GM08714 (cell line): Measurements from ENCODE around the gene NUMA1.

Source experiments
- H3K4me3 ChIP-seq: fragments of 200-500 bp; sonication (Bioruptor generic); 2 replicates; pipeline ENCODE4 v1.5.1; 2014; ENCODE audit warnings: mild to moderate bottlenecking, low read length, inconsistent platforms
- ZNF274 ChIP-seq: IDR thresholded peaks from 2 replicates; pipeline ENCODE4 v1.6.1; 2012; ENCODE audit warnings: mild to moderate bottlenecking, low read depth, low read length

The NUMA1 gene

DNA sequence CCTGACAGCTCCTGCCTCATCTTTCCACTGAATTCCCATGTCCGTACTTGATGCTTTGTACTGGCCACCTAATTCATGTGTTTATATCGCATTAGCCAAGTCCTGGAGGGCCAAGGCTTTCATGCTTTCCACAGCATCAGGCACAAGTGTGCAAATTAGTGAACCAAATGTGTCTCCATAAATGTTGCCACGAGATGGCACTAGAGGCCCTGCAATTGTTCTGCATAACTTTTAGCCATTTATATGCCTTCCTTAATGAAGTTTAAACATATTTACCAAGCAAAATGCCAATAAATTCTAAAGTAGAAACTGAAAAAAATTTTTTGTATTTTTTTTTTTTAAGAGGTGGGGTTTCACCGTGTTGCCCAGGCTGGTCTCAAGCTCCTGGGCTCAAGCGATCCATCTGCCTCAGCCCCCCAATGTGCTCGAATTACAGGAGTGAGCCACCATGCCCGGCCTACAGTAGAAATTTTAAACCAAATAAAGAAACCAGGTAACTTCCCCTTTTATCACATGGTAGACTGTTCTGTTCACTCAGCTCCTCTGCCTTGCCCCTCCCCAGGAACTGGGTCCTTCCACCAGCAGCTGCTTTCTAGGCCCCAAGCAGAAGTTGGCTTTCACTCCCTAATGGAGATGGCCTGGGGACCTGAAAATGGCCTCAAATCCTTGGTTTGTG, 102.5 kb downstream of the NUMA1 start:
- no peak for TF ChIP-seq ZNF274

DNA sequence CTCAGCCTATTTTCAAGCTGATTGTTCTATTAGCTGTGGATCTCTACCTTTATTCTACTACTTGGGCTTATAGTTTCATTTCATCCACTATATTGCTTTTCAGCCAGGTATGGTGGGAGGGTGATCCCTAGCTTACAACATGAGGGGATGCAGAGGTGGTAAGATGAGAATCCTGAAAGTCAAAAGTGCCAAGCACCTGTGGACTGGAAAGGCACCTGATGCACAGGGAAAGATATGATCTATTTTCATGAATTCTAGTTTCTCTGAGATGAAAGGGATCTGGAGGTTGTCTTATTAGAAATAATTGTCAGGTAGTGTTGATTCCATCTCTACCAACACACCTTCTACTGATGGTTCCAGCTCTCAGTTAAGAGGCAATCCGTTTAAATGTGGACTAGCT, 103.3 kb downstream of the NUMA1 start:
- H3K4me3 ChIP-seq: no peak overlapping the region
- no peak for TF ChIP-seq ZNF274

More for the DNA sequence above, 102.5 kb downstream of the NUMA1 start:
- no peak overlapping the region for H3K4me3 ChIP-seq

DNA sequence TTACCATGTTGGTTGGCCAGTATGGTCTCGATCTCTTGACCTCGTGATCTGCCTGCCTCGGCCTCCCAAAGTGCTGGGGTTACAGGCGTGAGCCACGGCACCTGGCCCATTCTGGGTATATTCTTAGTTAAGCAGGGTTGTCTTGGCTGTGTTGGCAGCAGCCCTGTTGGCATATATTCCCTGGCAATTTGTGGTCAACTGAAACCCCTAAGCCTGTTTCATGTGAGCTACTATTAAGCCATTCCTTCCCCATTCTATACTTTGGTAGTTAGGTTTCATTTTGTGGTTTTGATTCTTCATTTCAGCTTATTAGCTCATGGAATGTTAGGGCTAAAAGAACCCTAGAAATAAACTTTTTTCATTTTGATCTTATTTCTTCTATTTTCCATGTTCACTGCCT, 103.8 kb downstream of the NUMA1 start:
- no peak overlapping the region for H3K4me3 ChIP-seq
- no peak for TF ChIP-seq ZNF274

DNA sequence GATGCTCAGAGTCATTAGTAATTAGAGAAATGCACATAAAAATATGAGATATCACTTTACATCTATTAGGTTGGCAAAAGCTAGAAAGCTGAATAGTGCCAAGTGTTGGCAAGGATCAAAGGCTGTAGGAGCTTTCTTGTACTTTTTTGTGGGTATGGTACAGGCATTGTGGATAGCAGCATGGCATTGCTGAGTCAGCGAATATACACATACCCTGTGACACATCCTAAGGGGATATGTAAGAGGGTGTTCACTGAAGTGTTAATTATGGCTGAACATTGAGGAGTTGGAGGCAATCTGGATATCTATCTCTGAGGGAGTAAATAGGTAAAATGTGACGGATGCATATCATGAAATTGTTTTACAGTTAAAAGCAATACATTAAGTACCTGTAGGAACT, 108.7 kb downstream of the NUMA1 start:
- no peak overlapping the region for H3K4me3 ChIP-seq
- TF ChIP-seq ZNF274: no peak

DNA sequence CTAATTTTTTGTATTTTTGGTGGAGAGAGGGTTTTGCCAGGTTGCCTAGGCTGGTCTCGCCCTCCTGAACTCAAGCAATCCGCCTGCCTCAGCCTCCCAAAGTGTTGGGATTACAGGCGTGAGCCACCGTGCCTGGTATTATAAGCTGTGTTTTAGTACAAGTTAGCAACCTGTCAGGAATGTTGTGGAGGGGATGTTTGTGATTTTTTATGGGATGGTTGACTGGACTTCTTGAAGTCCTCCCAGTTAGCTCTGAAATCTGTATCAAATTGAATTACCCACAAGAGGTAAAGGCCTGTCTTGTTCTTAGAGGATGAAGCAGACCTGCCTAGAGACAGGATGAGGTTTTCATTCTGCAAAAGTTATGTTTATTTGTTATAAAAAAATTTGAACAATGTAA, 115.7 kb downstream of the NUMA1 start:
- H3K4me3 ChIP-seq: no peak overlapping the region
- no peak for TF ChIP-seq ZNF274

DNA sequence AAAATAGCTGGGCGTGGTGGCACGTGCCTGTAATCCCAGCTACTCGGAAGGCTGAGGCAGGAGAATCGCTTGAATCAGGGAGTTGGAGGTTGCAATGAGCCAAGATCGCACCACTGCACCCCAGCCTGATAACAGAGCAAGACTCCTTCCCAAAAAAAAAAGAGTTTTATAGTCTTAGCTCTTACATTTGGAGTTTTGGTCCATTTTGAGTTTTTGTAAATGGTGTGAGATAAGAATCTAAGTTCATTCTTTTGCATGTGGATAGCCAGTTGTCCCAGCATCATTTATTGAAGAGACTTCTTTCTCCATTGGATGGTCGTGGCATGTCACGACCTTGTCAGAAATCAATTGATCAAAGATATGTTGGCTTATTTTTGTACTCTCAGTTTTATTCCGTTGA, 116.9 kb downstream of the NUMA1 start:
- H3K4me3 ChIP-seq: no peak overlapping the region
- TF ChIP-seq ZNF274: no peak

DNA sequence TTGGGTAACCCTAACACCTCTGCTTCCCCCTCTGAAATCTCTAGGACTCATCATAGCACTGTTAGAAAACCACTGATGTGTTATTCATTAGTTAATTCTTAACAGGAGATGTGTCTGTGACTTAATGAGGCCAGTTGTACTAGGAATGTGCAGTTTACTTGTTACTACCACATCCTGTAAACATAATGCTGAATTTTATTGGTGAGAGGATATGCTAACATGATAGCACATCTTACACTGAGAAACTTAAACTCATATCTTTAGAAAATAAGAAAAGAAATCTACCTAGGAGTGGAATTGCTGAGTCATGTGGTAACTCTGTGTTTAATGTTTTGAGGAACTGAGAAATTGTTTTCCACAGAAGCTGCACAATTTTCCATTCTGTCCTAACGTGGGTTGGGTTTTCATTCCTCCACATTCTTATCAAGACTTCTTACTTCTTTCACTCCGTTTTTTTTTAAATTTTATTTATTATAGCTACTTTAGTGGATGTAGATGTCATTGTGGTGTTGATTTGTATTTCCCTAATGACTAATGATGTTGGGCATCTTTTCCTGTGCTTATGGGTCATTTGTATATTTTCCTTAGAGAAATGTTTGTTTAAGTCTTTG, 117.8 kb downstream of the NUMA1 start:
- TF ChIP-seq ZNF274: no peak
- no peak overlapping the region for H3K4me3 ChIP-seq

DNA sequence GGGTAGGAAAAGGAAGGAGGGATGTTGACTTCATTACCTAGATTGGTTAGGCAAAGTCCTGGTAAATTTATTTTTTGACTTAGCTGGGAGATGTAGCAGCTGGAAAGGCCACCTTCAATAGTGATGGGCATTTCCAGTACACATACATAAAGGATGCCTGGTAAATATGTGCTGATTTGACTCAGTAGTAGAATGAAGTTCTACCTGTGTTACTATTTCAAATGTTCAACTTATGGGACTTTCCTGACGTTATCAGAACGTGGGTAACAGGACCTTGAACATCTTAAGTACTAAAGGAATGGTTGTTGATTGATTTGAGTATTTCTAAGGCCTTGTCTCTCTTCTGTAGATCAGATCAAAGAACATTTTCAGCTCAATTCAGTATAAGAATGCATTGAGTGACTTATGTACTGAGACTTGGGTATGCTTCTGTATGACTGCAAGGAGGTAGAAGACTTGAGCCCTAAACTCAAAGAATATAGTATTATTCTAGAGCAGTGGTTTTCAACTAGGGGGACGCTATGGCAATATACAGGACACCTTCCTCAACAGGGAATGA, 124.4 kb downstream of the NUMA1 start:
- H3K4me3 ChIP-seq: no peak overlapping the region
- TF ChIP-seq ZNF274: no peak
